H1 (cell line): ENCODE results near the gene ZBTB2. TPM values are rescaled to one million over a fixed set of nuclear protein-coding genes. Genes with fewer than 3 reads are reported as not detected.

Source experiments
- CTCF ChIA-PET: fragments of 300-600 bp; sonication (Branson Sonifier 250); formaldehyde crosslinking; loops from one replicate; lab custom pipeline; 2021; ENCODE audit not compliant: partially characterized antibody; lab: Charles Lee
- POLR2A ChIA-PET: fragments of 300-600 bp; sonication (Branson Sonifier 250); formaldehyde crosslinking; loops from one replicate; lab custom pipeline; 2021; ENCODE audit warnings: inconsistent platforms; ENCODE audit not compliant: partially characterized antibody; lab: Charles Lee
- DNase-seq, 2 experiments: peaks; one replicate each; pipeline versions ENCODE4 v3.0.0 to v3.0.0-alpha.2; 2010 to 2022; ENCODE audit warnings: low spot score in 2 of 2, low read depth in 1 of 2, mixed read lengths in 1 of 2
- FAIRE-seq: peaks from 2 replicates; lab custom pipeline; 2011; peaks lifted over from hg19 to GRCh38; lab: Jason Lieb, UNC
- H2AFZ ChIP-seq: 2 replicates; pipeline ENCODE4 v1.8.1; 2012; ENCODE audit warnings: low read length, inconsistent platforms
- H2AK5ac ChIP-seq: 2 replicates; pipeline ENCODE4 v1.6.1; 2013; ENCODE audit warnings: low read depth, low read length
- H2BK120ac ChIP-seq: replicated peaks from 2 replicates; pipeline ENCODE3; 2013; ENCODE audit warnings: low read depth, low read length, inconsistent platforms
- H2BK12ac ChIP-seq: 2 replicates; pipeline ENCODE4 v1.6.1; 2013; ENCODE audit warnings: low read depth, low read length
- H2BK15ac ChIP-seq: 2 replicates; pipeline ENCODE4 v1.6.1; 2013; ENCODE audit warnings: low read length
- H2BK20ac ChIP-seq: 2 replicates; pipeline ENCODE4 v1.6.1; 2013; ENCODE audit warnings: low read length
- H2BK5ac ChIP-seq: 2 replicates; pipeline ENCODE4 v1.6.1; 2013; ENCODE audit warnings: low read depth, low read length
- H3K14ac ChIP-seq: 2 replicates; pipeline ENCODE4 v1.6.1; 2013; ENCODE audit warnings: inconsistent platforms; ENCODE audit not compliant: insufficient read length
- H3K18ac ChIP-seq: 2 replicates; pipeline ENCODE4 v1.6.1; 2013; ENCODE audit warnings: low read length; ENCODE audit errors: extremely low read depth
- H3K23ac ChIP-seq: 2 replicates; pipeline ENCODE4 v1.6.1; 2013; ENCODE audit warnings: inconsistent platforms; ENCODE audit not compliant: insufficient read length
- H3K23me2 ChIP-seq: 2 replicates; pipeline ENCODE4 v1.6.1; 2013; ENCODE audit warnings: low read depth, low read length
- H3K27ac ChIP-seq: 2 replicates; pipeline ENCODE4 v1.6.1; 2011; ENCODE audit warnings: low read depth, low read length, inconsistent platforms
- H3K27me3 ChIP-seq, 4 experiments: replicated peaks in 1 of 4; 1 replicate in 1 of 4; 2 replicates in 3 of 4; pipeline versions ENCODE4 v1.6.1 to v1.8.1; 2011 to 2013; ENCODE audit warnings: low read length in 3 of 4, mild to moderate bottlenecking in 3 of 4, inconsistent platforms in 2 of 4, mixed read lengths in 2 of 4, moderate library complexity in 1 of 4; ENCODE audit not compliant: control insufficient read depth in 3 of 4, insufficient read depth in 3 of 4; ENCODE audit errors: extremely low read depth in 1 of 4
- H3K36me3 ChIP-seq, 4 experiments: 2 replicates each; pipeline versions ENCODE4 v1.6.1 to v1.8.1; 2011 to 2013; ENCODE audit warnings: mild to moderate bottlenecking in 4 of 4, low read length in 3 of 4, moderate library complexity in 2 of 4, control low read depth in 1 of 4, inconsistent platforms in 1 of 4; ENCODE audit not compliant: insufficient read depth in 4 of 4, control insufficient read depth in 2 of 4
- H3K4ac ChIP-seq: replicated peaks from 2 replicates; pipeline ENCODE3; 2013; ENCODE audit warnings: low read length, low read depth, mixed read lengths, inconsistent platforms; ENCODE audit not compliant: insufficient read length
- H3K4me1 ChIP-seq, 4 experiments: replicated peaks in 1 of 4; 1 replicate in 1 of 4; 2 replicates in 3 of 4; pipeline versions ENCODE4 v1.6.1 to v1.8.1; 2011 to 2013; ENCODE audit warnings: low read length in 3 of 4, inconsistent platforms in 2 of 4, mixed read lengths in 1 of 4; ENCODE audit not compliant: insufficient read depth in 4 of 4, control insufficient read depth in 3 of 4
- H3K4me2 ChIP-seq, 2 experiments: 2 replicates each; pipeline versions ENCODE4 v1.6.1 to v1.8.1; 2011 to 2013; ENCODE audit warnings: low read depth in 2 of 2, low read length in 2 of 2, control low read depth in 1 of 2, inconsistent platforms in 1 of 2, mild to moderate bottlenecking in 1 of 2; ENCODE audit not compliant: insufficient read depth in 1 of 2
- H3K4me3 ChIP-seq, 4 experiments: fragments of 200-600, 300-600 bp in 1 of 4; sonication (generic), shearing (Covaris generic), sonication (Bioruptor Twin) in 1 of 4; 2 replicates each; pipeline versions ENCODE4 v1.5.1 to v1.8.1; 2011 to 2016; ENCODE audit warnings: low read length in 4 of 4, low read depth in 3 of 4, control low read depth in 2 of 4, inconsistent platforms in 2 of 4, mild to moderate bottlenecking in 2 of 4, mixed read lengths in 1 of 4, moderate library complexity in 1 of 4; ENCODE audit not compliant: insufficient read depth in 2 of 4; ENCODE audit errors: extremely low read depth in 1 of 4
- H3K56ac ChIP-seq: replicated peaks from 2 replicates; pipeline ENCODE3; 2013; ENCODE audit warnings: low read depth, mild to moderate bottlenecking, mixed read lengths, low read length, inconsistent platforms; ENCODE audit not compliant: insufficient read length
- H3K79me1 ChIP-seq: 2 replicates; pipeline ENCODE4 v1.6.1; 2013; ENCODE audit warnings: low read depth, low read length, control low read depth
- H3K79me2 ChIP-seq, 2 experiments: 2 replicates each; pipeline versions ENCODE4 v1.6.1 to v1.8.1; 2012 to 2013; ENCODE audit warnings: low read length in 2 of 2, mild to moderate bottlenecking in 2 of 2, inconsistent platforms in 1 of 2; ENCODE audit not compliant: insufficient read depth in 2 of 2, control insufficient read depth in 1 of 2
- H3K9ac ChIP-seq, 4 experiments: replicated peaks in 1 of 4; 1 replicate in 1 of 4; 2 replicates in 3 of 4; pipeline versions ENCODE4 v1.6.1 to v1.8.1; 2011 to 2013; ENCODE audit warnings: low read depth in 3 of 4, low read length in 3 of 4, control low read depth in 2 of 4, mild to moderate bottlenecking in 2 of 4, moderate library complexity in 2 of 4, inconsistent platforms in 1 of 4; ENCODE audit errors: extremely low read depth in 1 of 4
- H3K9me3 ChIP-seq, 2 experiments: 2 replicates each; pipeline versions ENCODE4 v1.6.1 to v1.8.1; 2012 to 2013; ENCODE audit warnings: mild to moderate bottlenecking in 2 of 2, moderate library complexity in 2 of 2, control low read depth in 1 of 2, inconsistent platforms in 1 of 2, low read depth in 1 of 2, low read length in 1 of 2, mixed read lengths in 1 of 2; ENCODE audit not compliant: insufficient read depth in 2 of 2
- H4K20me1 ChIP-seq, 2 experiments: replicated peaks in 1 of 2; 2 replicates each; pipeline versions ENCODE3 to v1.8.1; 2011 to 2013; ENCODE audit warnings: inconsistent platforms in 2 of 2, low read length in 2 of 2, mild to moderate bottlenecking in 1 of 2; ENCODE audit not compliant: insufficient read depth in 2 of 2, control insufficient read depth in 1 of 2
- H4K5ac ChIP-seq: 2 replicates; pipeline ENCODE4 v1.6.1; 2013; ENCODE audit warnings: low read length, low read depth, mixed read lengths, inconsistent platforms; ENCODE audit not compliant: insufficient read length
- H4K8ac ChIP-seq: 2 replicates; pipeline ENCODE4 v1.8.0; 2013; ENCODE audit warnings: mild to moderate bottlenecking, moderate library complexity, low read length, inconsistent platforms; ENCODE audit not compliant: insufficient read depth; ENCODE audit errors: extremely low read depth
- H4K91ac ChIP-seq: replicated peaks from 2 replicates; pipeline ENCODE3; 2013; ENCODE audit warnings: low read length, mixed read lengths, inconsistent platforms; ENCODE audit not compliant: insufficient read length
- CTBP2 ChIP-seq: IDR thresholded peaks from 2 replicates; pipeline ENCODE4 v1.7.0; 2011; ENCODE audit warnings: borderline replicate concordance, mild to moderate bottlenecking, moderate library complexity, mixed read lengths, low read length; ENCODE audit not compliant: insufficient read depth, insufficient read length
- EZH2 ChIP-seq: fragments of 200-600 bp; sonication (generic); IDR thresholded peaks from 2 replicates; pipeline ENCODE4 v1.7.1; 2012; ENCODE audit warnings: low read depth, mild to moderate bottlenecking, moderate library complexity, low read length, inconsistent platforms; ENCODE audit not compliant: severe bottlenecking
- WGBS, 2 experiments: shearing (Covaris generic) in 1 of 2; methylation state at CpG; one replicate each; pipeline versions ENCODE4 v1.1.6 to v1.1.7; 2013 to 2015; ENCODE audit warnings: low lambda C conversion rate in 2 of 2, mixed read lengths in 2 of 2, inconsistent platforms in 1 of 2, low coverage in 1 of 2, missing lambda C conversion rate in 1 of 2; ENCODE audit not compliant: insufficient replicate concordance in 2 of 2, insufficient coverage in 1 of 2, insufficient read length in 1 of 2; ENCODE audit errors: extremely low coverage in 1 of 2, missing lambda C conversion rate in 1 of 2; 5-methylcytosine and 5-hydroxymethylcytosine counted together
- polyA plus RNA-seq, 7 experiments: library from polyadenylated mRNA; depleted of rRNA in 3 of 7; stranded (reverse) in 5 of 7; unstranded in 2 of 7; fragments of >200 nt in 5 of 7; fragments of 200-250 nt in 2 of 7; gene quantifications; 1 replicate in 5 of 7; 2 replicates in 1 of 7; 4 replicates in 1 of 7; pipeline versions ENCODE4 v1.2.1 to v1.2.3, GENCODE V29; 2011 to 2013; ENCODE audit warnings: missing spikeins in 2 of 7, mixed read lengths in 2 of 7
- total RNA-seq: library from RNA; stranded (reverse); fragmentation: NEBNext Ultra II Directional; extraction: Animal tissue kit (Norgen Biotek cat#: 25700); gene quantifications from 2 replicates; pipeline ENCODE4 v1.2.1, GENCODE V29; 2021

ZBTB2 gene
- total and polyA plus RNA-seq, 2 of the 8 experiments (the other 6 are each of a cell fraction or from before 2014, with no cell fraction given): 16.1 to 23.7 TPM

DNA sequence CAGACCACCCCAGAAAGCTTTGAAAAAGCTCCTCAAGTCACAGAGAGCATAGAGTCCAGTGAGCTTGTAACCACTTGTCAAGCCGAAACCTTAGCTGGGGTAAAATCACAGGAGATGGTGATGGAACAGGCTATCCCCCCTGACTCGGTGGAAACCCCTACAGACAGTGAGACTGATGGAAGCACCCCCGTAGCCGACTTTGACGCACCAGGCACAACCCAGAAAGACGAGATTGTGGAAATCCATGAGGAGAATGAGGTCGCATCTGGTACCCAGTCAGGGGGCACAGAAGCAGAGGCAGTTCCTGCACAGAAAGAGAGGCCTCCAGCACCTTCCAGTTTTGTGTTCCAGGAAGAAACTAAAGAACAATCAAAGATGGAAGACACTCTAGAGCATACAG lies 39.6 kb downstream of the ZBTB2 start:
- POLR2A ChIA-PET: interaction anchor here (1.4 kb wide), 1 partner anchor 16 kb away, joined by 4 read pairs; no protein-coding TSS in a partner anchor
- CTCF ChIA-PET: interaction anchor here (1.0 kb wide), 1 partner anchor 337 kb away, joined by 3 read pairs; no protein-coding TSS in a partner anchor
- H2BK15ac ChIP-seq: no peak overlapping the region
- no peak overlapping the region for H3K9ac ChIP-seq
- H3K79me1 ChIP-seq: no peaks in the 10 kb centered on the region
- no peaks in the 10 kb centered on the region; a peak in 1 of 8 replicates for H3K36me3 ChIP-seq
- H3K4me1 ChIP-seq: no peaks in the 10 kb centered on the region
- no peaks in the 10 kb centered on the region for H3K79me2 ChIP-seq
- no peak overlapping the region for H4K5ac ChIP-seq
- H2BK12ac ChIP-seq: no peak overlapping the region
- no peak overlapping the region for H3K56ac ChIP-seq
- no peak overlapping the region for H3K4me2 ChIP-seq
- no peak overlapping the region for H3K18ac ChIP-seq
- H2AK5ac ChIP-seq: no peak overlapping the region
- H4K20me1 ChIP-seq: peaks cover 0 to 2% of the 10 kb centered on the region in 2 experiments
- no peak overlapping the region for H2BK5ac ChIP-seq
- no peak overlapping the region for H2BK20ac ChIP-seq
- H2BK120ac ChIP-seq: no peak overlapping the region
- no peak overlapping the region for H2AFZ ChIP-seq
- TF ChIP-seq EZH2: no peak
- no peak for TF ChIP-seq CTBP2
- H3K4me3 ChIP-seq: no peak overlapping the region
- H3K9me3 ChIP-seq: no peaks in the 10 kb centered on the region
- H3K23me2 ChIP-seq: no peaks in the 10 kb centered on the region
- H3K27me3 ChIP-seq: no peaks in the 10 kb centered on the region
- no peak overlapping the region for H3K4ac ChIP-seq
- H3K14ac ChIP-seq: no peak overlapping the region
- DNase-seq (no peak), FAIRE-seq (no peak)
- WGBS, 2 experiments: 95% methylated on average over 7 of the region's 7 CpGs; no CpG with 5 or more reads in 1 of the 2 experiments
- H4K8ac ChIP-seq: no peak overlapping the region
- no peak overlapping the region for H4K91ac ChIP-seq
- no peak overlapping the region for H3K23ac ChIP-seq
- H3K27ac ChIP-seq: no peak overlapping the region
